ENCODE data around the gene SRD5A1. TPM values are rescaled to one million over a fixed set of nuclear protein-coding genes. Genes with fewer than 3 reads are reported as not detected.

The SRD5A1 gene
- total RNA-seq, 1 experiment from 2014 or later = 39.6 TPM

- no peak overlapping the region for H3K9ac ChIP-seq (ENCODE audit: low read length)
- H3K27me3 ChIP-seq (ENCODE audit: low read length) = no peaks in the 10 kb centered on the region
- no peak for DNase-seq
- CTCF ChIA-PET = no interaction called here
- BruUV-seq (replicated peaks) = no TSS peak
- H3K4me2 ChIP-seq (ENCODE audit: low read length) = no peak overlapping the region
- H3K27ac ChIP-seq (ENCODE audit: low read length) = no peak overlapping the region
- no peaks in the 10 kb centered on the region for H3K9me2 ChIP-seq (replicated peaks; ENCODE audit: low read length)
- H2AFZ ChIP-seq (ENCODE audit: low read length) = no peak overlapping the region
- no peak for ATAC-seq
- POLR2A ChIA-PET (ENCODE audit: unreplicated experiment) = no interaction called here
- no peaks in the 10 kb centered on the region for H3K4me1 ChIP-seq (ENCODE audit: insufficient read depth, low read length)
- H3K4me3 ChIP-seq (ENCODE audit: low read length) = no peak overlapping the region
- intact Hi-C loops (cut with micrococcal nuclease) = no loop called here
- no peaks in the 10 kb centered on the region for H3F3A ChIP-seq (ENCODE audit: low read length, unreplicated experiment)
- peaks cover 91% of the 10 kb centered on the region for H3K36me3 ChIP-seq (ENCODE audit: low read depth, low read length)
- peaks cover 24% of the 10 kb centered on the region for H4K20me1 ChIP-seq (ENCODE audit: low read length)
- H3K9me3 ChIP-seq (ENCODE audit: low read length) = no peaks in the 10 kb centered on the region
- peaks cover 12% of the 10 kb centered on the region for H3K79me2 ChIP-seq (ENCODE audit: low read length)
- TF ChIP-seq CTCF (conservative IDR thresholded peaks at IDR 0.05; ENCODE audit: low read depth, low read length) = no peak
Observed at GRCh38 chr5:6606884-6607558, 26.2 kb upstream of the SRD5A1 start.

- Histone ChIP-seq H4K20me1 (ENCODE audit: low read length) (peaks cover 24% of the 10 kb centered on the region), H3K4me3 (ENCODE audit: low read length) (no peak overlapping the region), H3K27ac (ENCODE audit: low read length) (no peak overlapping the region), H3F3A (ENCODE audit: low read length, unreplicated experiment) (no peaks in the 10 kb centered on the region), H3K27me3 (ENCODE audit: low read length) (no peaks in the 10 kb centered on the region), H3K36me3 (ENCODE audit: low read depth, low read length) (peaks cover 91% of the 10 kb centered on the region), H3K79me2 (ENCODE audit: low read length) (peaks cover 17% of the 10 kb centered on the region), H3K4me1 (ENCODE audit: insufficient read depth, low read length) (no peaks in the 10 kb centered on the region), H3K9me2 (replicated peaks; ENCODE audit: low read length) (no peaks in the 10 kb centered on the region), H3K9ac (ENCODE audit: low read length) (no peak overlapping the region), H3K9me3 (ENCODE audit: low read length) (no peaks in the 10 kb centered on the region), H2AFZ (ENCODE audit: low read length) (no peak overlapping the region), H3K4me2 (ENCODE audit: low read length) (no peak overlapping the region)
- ATAC-seq (no peak), DNase-seq (no peak)
- no peak for TF ChIP-seq EZH2 (IDR thresholded peaks at IDR 0.05; ENCODE audit: low read length, unreplicated experiment)
- TF ChIP-seq EZH2phosphoT487 (IDR thresholded peaks at IDR 0.05; ENCODE audit: borderline replicate concordance, low read length) = no peak
- TF ChIP-seq CTCF (conservative IDR thresholded peaks at IDR 0.05; ENCODE audit: low read depth, low read length) = no peak
- ChIA-PET POLR2A (ENCODE audit: unreplicated experiment) (no interaction called here), CTCF (no interaction called here)
- intact Hi-C loops (cut with micrococcal nuclease) = no loop called here
- BruUV-seq (replicated peaks) = no TSS peak
Observed at GRCh38 chr5:6607559-6607936, 25.7 kb upstream of the SRD5A1 start.

GRCh38 chr5:6608016-6608415 lies 25.2 kb upstream of the SRD5A1 start:
- no peak overlapping the region for H2AFZ ChIP-seq (ENCODE audit: low read length)
- no peak overlapping the region for H3K4me2 ChIP-seq (ENCODE audit: low read length)
- no peaks in the 10 kb centered on the region for H3K27me3 ChIP-seq (ENCODE audit: low read length)
- intact Hi-C loops (cut with micrococcal nuclease) = no loop called here
- TF ChIP-seq EZH2phosphoT487 (IDR thresholded peaks at IDR 0.05; ENCODE audit: borderline replicate concordance, low read length) (no peak), EZH2 (IDR thresholded peaks at IDR 0.05; ENCODE audit: low read length, unreplicated experiment) (no peak), CTCF (conservative IDR thresholded peaks at IDR 0.05; ENCODE audit: low read depth, low read length) (no peak)
- ChIA-PET POLR2A (ENCODE audit: unreplicated experiment) (no interaction called here), CTCF (no interaction called here)
- no peaks in the 10 kb centered on the region for H3K9me2 ChIP-seq (replicated peaks; ENCODE audit: low read length)
- no TSS peak for BruUV-seq (replicated peaks)
- H3F3A ChIP-seq (ENCODE audit: low read length, unreplicated experiment) = no peaks in the 10 kb centered on the region
- H3K4me3 ChIP-seq (ENCODE audit: low read length) = no peak overlapping the region
- no peak overlapping the region for H3K27ac ChIP-seq (ENCODE audit: low read length)
- no peaks in the 10 kb centered on the region for H3K4me1 ChIP-seq (ENCODE audit: insufficient read depth, low read length)
- H3K9ac ChIP-seq (ENCODE audit: low read length) = no peak overlapping the region
- no peaks in the 10 kb centered on the region for H3K9me3 ChIP-seq (ENCODE audit: low read length)
- H3K79me2 ChIP-seq (ENCODE audit: low read length) = peaks cover 22% of the 10 kb centered on the region
- ATAC-seq (no peak), DNase-seq (no peak)
- peaks cover 91% of the 10 kb centered on the region for H3K36me3 ChIP-seq (ENCODE audit: low read depth, low read length)
- H4K20me1 ChIP-seq (ENCODE audit: low read length) = peaks cover 29% of the 10 kb centered on the region
